ENCODE data around the gene RHOBTB1.

Gene RHOBTB1

DNA sequence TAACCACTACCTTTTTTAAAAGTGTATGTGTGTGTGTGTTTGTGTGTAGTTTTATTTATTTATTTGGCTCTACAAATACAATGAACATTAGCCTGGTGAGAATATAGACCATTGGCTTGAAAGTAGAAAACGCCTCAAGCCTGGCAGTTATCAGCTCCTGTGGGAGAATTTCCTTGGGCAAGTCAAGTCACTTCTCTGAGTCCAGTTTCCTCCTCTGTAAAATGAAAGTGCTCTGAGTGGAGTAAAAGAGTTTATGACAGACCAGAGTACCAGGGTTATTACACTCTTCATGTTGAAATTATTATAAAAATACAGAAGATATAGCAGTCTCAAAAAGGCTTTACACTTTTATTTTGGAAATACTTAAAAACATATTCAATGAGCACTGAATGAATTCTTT is 10.1 kb upstream of the RHOBTB1 start:
- H3K36me3 Mint-ChIP-seq = no peaks in the 10 kb centered on the region
- H3K27me3 Mint-ChIP-seq = peaks cover 6% of the 10 kb centered on the region
- H3K4me3 Mint-ChIP-seq = no peak overlapping the region
- no peak overlapping the region for H3K27ac Mint-ChIP-seq
- no peaks in the 10 kb centered on the region for H3K9me3 Mint-ChIP-seq
- no peaks in the 10 kb centered on the region for H3K4me1 Mint-ChIP-seq

DNA sequence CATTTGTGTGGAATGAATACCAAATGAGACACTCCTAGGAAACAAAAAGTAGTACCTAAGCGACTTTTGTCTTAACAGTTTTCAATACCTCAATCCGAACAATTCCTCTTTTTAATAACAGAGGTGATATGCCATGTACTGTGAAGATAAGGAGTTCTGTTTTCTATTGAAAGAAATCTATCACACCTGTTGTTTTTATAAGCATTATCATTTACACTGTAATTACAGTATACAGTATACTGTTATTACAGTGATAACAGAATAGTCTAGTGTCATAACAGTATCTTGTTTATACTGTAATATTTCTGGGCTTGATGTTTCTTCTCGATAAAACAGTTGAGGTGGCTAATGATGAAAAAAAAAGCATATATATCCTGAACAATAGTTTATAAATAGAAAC is 9.4 kb upstream of the RHOBTB1 start:
- Mint-ChIP-seq H3K9me3 (no peaks in the 10 kb centered on the region), H3K4me1 (no peaks in the 10 kb centered on the region), H3K36me3 (no peaks in the 10 kb centered on the region), H3K27me3 (peaks cover 8% of the 10 kb centered on the region), H3K4me3 (no peak overlapping the region), H3K27ac (no peak overlapping the region)

DNA sequence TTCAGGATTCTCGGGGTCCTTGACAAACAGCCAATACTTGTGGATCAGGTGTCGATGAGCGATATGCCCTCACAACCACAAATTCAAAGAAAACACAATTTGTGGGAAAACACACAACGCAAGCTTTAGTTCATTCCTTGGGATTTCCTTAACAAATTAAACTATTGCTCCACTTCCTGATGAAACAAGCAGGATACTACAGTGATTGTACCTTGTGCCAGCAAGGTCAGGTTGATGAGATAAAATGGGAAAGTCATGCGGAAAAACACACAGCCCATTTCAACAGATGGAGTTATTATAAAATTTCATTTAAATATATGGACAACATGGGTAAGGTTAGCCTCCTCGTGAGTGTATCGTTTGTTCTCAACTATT is 8.8 kb upstream of the RHOBTB1 start:
- Mint-ChIP-seq H3K9me3 (no peaks in the 10 kb centered on the region), H3K4me3 (no peak overlapping the region), H3K27ac (no peak overlapping the region), H3K36me3 (no peaks in the 10 kb centered on the region), H3K4me1 (no peaks in the 10 kb centered on the region), H3K27me3 (peaks cover 12% of the 10 kb centered on the region)

DNA sequence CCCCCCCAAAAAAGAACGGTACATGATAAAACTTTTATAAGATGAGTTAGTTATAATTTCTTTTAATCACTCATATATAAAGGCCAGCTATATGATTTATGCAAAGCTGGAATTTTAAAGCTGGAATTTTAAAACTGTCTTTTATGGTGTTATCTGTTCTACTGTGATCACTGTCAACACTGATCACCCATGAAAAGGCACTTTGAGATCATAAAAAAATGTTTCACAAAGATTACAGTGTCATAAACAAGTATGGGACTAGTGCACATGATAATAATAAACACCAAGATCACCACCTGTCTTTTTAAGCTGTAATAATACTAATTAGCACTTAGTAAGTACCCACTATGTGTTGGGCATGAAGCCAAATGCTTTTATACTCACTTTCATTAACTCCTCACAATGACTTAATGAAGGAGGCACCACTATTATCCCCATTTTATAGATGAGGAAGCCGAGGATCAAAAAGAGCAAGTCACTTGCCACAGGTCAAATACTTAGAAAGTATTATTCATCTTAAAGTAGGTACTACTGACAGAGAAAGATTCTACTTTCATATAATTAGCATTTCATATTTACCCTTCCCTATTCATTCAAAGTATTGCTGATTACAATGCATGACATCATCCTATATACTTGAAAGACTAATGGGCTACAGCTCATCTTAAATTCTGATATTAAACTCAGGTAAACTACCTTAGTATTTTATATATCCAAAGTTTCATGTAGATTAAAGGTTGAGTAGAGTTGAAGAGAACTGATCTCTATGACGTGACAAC is 8.3 kb upstream of the RHOBTB1 start:
- Mint-ChIP-seq H3K9me3 (no peaks in the 10 kb centered on the region), H3K27ac (no peak overlapping the region), H3K4me3 (no peak overlapping the region), H3K27me3 (peaks cover 14% of the 10 kb centered on the region), H3K4me1 (no peaks in the 10 kb centered on the region), H3K36me3 (no peaks in the 10 kb centered on the region)

DNA sequence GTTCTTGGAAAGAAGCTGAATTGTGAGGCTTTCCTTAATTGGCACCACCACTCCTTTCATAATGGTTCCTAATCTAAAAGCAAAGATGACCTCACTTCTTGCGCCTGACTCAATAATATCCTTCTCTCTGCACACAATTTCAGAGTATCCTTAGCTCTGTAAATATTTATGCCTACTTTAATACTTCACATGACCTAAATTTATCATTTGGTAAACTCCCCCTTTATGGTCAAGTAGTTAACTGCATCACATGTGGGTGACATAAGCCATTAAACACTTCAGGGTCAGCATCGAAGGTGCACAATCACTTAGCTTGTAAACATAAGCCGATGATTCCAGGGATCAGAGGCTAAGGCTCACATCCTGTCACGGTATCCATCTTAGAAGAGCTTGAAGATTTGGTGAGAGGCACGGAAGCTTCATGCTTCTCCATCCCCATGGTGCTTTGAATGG is 7.3 kb upstream of the RHOBTB1 start:
- Mint-ChIP-seq H3K27ac (no peak overlapping the region), H3K27me3 (peaks cover 22% of the 10 kb centered on the region), H3K9me3 (no peaks in the 10 kb centered on the region), H3K4me1 (no peaks in the 10 kb centered on the region), H3K36me3 (no peaks in the 10 kb centered on the region), H3K4me3 (no peak overlapping the region)

DNA sequence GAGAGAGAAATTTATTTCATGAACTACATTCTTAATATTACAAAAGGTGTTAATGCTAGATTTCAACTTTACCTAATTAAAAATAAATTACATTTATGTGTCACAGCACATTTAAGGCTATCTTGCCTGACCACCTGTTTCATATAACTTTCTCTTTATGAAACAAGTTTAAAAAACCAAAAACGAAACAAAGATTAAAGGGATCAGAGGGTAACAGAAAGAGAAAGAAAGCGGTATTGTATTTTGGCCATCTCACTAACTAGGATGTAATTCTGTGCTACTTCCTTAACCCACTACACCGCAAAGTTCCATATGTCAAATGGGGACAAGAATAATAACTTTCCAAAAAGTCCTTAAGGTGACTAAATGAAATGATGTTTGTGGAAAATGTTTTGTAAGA is 6.3 kb upstream of the RHOBTB1 start:
- Mint-ChIP-seq H3K27me3 (peaks cover 25% of the 10 kb centered on the region), H3K36me3 (no peaks in the 10 kb centered on the region), H3K9me3 (no peaks in the 10 kb centered on the region), H3K4me3 (no peak overlapping the region), H3K27ac (no peak overlapping the region), H3K4me1 (no peaks in the 10 kb centered on the region)

DNA sequence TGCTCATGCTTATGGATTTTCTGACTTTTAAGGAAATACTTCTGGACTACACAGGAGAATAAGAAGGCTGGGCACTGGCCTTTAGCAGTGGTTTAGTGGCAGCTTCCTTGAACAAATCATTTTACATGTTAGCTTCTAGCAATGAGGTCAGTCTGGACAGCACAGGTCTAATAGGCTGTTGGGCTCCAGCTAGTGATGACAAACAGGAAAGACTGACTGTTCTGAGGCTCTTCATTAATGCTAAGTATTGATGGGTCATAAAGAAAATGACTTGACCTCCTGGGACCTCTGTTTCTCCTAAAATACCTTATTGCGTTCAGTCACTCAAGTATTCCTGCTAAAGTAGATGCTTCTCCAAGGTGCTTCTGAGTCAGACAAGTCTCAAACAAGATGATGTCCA is 4.9 kb upstream of the RHOBTB1 start:
- Mint-ChIP-seq H3K27me3 (peaks cover 33% of the 10 kb centered on the region), H3K4me3 (no peak overlapping the region), H3K9me3 (no peaks in the 10 kb centered on the region)

DNA sequence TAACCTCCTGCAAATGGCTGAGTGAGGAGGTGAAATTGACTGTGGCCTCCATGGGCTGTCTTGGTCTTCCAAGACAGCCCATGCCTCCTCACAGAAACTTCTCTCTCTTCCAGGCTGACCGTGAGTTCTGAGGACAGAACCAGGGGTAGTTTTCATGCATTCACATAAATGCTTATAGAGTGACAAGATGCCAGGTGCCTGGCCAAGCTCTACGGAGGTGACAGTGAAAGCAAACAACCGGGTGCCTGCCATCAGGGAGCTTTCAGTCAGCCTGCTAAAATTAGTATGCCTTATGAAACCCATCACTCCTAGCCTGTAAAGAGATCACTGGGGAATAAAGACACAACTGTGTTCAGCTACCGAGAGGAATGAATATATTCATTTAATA is 919 bp upstream of the RHOBTB1 start:
- Mint-ChIP-seq H3K27me3 (peaks cover 44% of the 10 kb centered on the region), H3K4me1 (peaks cover 17% of the 10 kb centered on the region), H3K9me3 (no peaks in the 10 kb centered on the region), H3K4me3 (peak overlapping the region; percentile 63), H3K36me3 (no peaks in the 10 kb centered on the region), H3K27ac (no peak overlapping the region)

More for the DNA sequence above, 4.9 kb upstream of the RHOBTB1 start:
- H3K36me3 Mint-ChIP-seq = no peaks in the 10 kb centered on the region
- peaks cover 9% of the 10 kb centered on the region for H3K4me1 Mint-ChIP-seq
- H3K27ac Mint-ChIP-seq = no peak overlapping the region

DNA sequence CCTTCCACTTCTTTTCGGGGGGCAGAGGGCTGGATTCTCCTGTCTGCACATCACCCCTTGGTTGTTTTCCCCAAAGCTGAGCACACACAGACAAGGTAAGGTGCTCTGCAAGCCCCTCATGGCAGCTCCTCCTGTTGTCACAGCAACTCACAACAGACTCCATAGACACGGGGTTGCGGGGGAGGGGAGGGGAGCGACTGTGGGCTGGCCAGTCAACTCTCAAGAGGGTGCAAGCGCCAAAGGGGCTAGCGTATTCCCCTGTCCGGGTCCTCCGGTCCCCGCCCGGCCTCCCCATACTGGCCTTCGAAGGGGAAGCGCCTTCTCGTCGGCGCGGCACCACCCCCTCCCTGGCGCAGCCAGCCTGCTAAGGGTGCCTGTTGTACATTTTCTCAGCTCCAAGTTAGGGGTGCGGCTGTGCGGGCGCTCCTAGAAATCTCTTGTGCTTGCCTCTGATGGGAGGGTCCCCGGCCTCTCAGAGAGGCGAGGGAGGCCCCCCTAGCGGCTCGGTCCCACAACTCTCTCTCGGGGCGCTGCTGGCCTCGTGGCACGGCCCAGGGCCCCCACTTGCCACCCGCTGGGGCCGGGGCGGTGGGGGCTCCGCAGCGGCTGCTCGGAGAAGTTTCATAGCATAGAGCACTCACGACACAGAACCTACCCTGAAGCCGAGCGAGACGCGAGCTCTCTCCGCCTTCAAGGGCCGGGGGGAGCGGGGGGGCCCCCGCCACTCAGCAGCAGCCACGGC is 498 bp downstream of the RHOBTB1 start:
- H3K9me3 Mint-ChIP-seq = no peaks in the 10 kb centered on the region
- H3K4me1 Mint-ChIP-seq = peaks cover 17% of the 10 kb centered on the region
- peaks cover 47% of the 10 kb centered on the region for H3K27me3 Mint-ChIP-seq
- no peaks in the 10 kb centered on the region for H3K36me3 Mint-ChIP-seq
- H3K4me3 Mint-ChIP-seq = peak overlapping the region; percentile 26
- no peak overlapping the region for H3K27ac Mint-ChIP-seq

DNA sequence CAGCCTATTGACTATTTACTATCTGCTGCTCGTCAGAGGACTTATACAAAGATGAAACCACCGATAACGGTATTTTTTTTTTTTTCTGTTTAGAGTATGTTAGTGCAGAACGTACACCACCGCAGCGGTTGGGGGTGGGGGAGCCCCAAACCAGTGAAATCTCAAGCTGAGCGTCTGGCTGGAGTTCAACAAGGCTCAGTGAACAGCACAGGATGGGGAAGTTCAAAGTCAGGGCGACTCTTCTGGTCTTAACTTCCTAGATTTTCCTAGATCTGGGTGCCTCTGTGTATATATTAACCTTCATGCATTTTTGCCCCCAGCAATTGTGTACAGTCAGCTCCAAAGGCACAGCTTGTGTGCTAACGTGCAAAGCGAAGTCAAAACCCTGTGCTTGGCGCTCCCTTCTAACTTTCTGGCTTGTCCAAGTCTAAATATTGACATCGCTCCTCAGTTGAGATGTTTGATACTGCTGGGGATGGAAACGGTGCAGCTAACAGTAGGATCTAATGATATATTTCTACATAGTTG is 1.1 kb downstream of the RHOBTB1 start:
- Mint-ChIP-seq H3K9me3 (no peaks in the 10 kb centered on the region), H3K4me1 (peaks cover 17% of the 10 kb centered on the region), H3K27ac (no peak overlapping the region), H3K36me3 (no peaks in the 10 kb centered on the region), H3K4me3 (peak overlapping the region; percentile 26), H3K27me3 (peaks cover 42% of the 10 kb centered on the region)

DNA sequence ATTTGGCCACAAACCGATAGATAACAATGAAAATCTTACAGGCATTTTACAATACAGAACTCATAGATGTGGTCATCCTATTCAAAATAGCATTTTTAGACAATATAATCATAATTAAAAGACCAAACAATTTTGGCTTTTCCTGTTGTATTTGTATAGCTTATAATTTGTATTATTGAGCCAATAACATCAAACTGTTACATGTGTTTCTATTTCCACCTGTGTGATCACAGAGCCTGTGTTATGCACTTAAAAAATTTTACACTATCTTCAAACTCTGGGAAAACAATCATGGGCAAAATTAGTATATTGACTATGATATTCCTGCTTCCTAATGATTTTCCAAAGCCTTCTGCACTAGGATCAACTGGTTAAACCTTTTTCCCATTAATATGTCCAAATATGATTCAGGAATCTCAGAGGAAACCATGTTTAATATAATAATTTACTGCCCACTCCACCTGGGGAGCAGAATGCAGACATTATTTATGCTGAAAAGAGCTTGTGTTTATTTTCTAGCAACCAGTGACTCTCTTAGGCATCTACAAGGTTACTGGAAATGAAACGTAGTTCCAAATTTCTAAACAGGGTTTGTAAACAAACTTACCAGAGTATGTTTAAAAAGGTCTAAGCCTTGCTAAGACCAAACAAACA is 1.7 kb downstream of the RHOBTB1 start:
- H3K27ac Mint-ChIP-seq = no peak overlapping the region
- no peaks in the 10 kb centered on the region for H3K36me3 Mint-ChIP-seq
- no peaks in the 10 kb centered on the region for H3K9me3 Mint-ChIP-seq
- H3K4me3 Mint-ChIP-seq = peak overlapping the region; percentile 26
- peaks cover 17% of the 10 kb centered on the region for H3K4me1 Mint-ChIP-seq
- peaks cover 40% of the 10 kb centered on the region for H3K27me3 Mint-ChIP-seq

DNA sequence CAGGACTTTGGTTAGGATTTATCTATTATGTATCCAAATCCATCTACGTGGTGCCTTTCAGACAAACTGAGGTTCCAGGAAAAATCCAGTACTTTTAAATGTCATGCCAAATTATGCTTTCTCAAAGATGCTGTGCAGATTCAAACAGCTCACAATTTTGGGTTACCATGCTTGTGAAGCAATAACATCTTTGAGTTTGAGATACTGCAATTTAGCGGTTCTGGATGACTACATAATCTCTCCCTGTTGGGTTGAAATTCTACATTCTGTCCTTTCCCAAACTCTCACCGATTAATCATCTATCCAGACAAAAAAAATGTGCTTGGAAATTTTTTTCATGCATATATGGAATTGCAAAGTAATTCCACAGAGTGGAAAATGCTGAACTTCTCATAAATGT is 3.5 kb downstream of the RHOBTB1 start:
- Mint-ChIP-seq H3K27ac (no peak overlapping the region), H3K4me3 (no peak overlapping the region), H3K9me3 (no peaks in the 10 kb centered on the region), H3K36me3 (no peaks in the 10 kb centered on the region), H3K4me1 (peaks cover 17% of the 10 kb centered on the region), H3K27me3 (peaks cover 30% of the 10 kb centered on the region)

DNA sequence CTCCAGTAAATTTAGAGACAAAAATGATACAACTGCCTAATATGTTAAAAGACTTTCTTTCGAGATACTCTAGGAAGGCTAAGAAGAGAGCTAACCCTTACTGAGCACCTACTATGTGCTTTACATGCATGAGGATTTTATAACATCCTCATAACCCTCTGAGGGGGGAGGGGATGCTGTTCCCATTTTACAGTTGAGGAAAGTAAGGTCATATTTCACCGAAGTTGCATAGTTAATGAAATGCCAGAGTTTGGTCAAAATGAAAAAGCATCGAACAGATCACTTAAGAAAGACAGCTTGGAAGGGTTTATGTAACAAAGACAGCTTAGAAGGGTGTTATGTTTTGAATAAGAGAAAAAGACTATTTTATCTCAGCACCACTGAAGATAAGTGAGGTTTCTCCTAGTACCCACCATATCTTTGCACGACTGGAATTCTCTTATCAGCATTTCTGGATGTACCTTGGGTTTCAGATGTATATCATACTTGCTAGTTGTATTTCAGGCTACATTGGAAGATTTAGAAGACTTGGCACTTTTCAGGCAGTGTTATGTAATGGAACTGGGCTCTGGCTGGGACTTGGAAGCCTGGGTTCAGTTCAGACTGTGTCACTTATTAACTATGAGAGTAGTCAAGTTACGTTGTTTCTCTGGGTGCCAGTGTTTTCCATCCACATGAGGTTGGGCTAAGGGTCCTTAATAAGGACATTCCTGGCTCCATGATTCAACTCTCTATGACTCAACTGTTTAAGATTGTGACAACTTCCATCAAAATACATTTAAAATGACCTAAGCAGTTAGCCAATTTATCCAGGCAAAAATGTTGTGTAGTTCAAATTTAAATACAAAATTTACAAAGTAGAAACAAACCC is 6.0 kb downstream of the RHOBTB1 start:
- no peaks in the 10 kb centered on the region for H3K36me3 Mint-ChIP-seq
- no peak overlapping the region for H3K4me3 Mint-ChIP-seq

DNA sequence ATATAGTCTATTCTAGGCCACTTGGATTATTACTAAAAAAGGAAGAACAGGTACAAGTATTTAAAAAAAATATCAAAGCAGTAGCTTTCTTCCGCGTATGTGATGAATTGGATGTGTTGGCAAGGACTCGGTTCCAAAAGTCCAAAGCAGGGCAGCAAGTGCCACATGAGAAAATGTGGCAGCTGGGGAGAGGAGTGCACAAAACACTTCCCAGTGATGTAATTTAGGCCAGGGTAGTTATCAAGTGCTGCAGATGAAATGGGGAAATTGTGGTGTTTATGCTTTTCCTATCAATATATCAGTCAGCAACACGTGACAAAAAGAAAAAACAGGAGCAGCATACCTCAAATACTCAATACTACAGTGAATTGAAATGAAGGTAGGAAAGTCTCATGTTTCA is 7.0 kb downstream of the RHOBTB1 start:
- Mint-ChIP-seq H3K9me3 (no peaks in the 10 kb centered on the region), H3K4me3 (no peak overlapping the region), H3K36me3 (no peaks in the 10 kb centered on the region), H3K4me1 (no peaks in the 10 kb centered on the region), H3K27ac (no peak overlapping the region), H3K27me3 (peaks cover 14% of the 10 kb centered on the region)

More for the DNA sequence above, 6.0 kb downstream of the RHOBTB1 start:
- peaks cover 18% of the 10 kb centered on the region for H3K27me3 Mint-ChIP-seq
- H3K27ac Mint-ChIP-seq = no peak overlapping the region
- H3K9me3 Mint-ChIP-seq = no peaks in the 10 kb centered on the region
- H3K4me1 Mint-ChIP-seq = peaks cover 5% of the 10 kb centered on the region

Measured in activated naive CD4-positive, alpha-beta T cell treated with anti-CD3 and anti-CD28 coated beads, Interleukin-2, amount 50 U/mL, for 24 hours (primary cell).